Measurements from ENCODE around the gene PEX16. TPM values are rescaled to one million over a fixed set of nuclear protein-coding genes. Genes with fewer than 3 reads are reported as not detected.

PEX16 gene
- total RNA-seq, 2 donors from 2014 or later, result 32.2 to 37.8 TPM

- no peak overlapping the region for H3K4me3 ChIP-seq (ENCODE audit: low read length)
- H3K9ac ChIP-seq (ENCODE audit: extremely low read depth, low read length, poor library complexity, severe bottlenecking), result no peak overlapping the region
- peaks cover 43% of the 10 kb centered on the region for H3K36me3 Mint-ChIP-seq (ENCODE audit: low read depth)
- TF ChIP-seq, protein P1, sequence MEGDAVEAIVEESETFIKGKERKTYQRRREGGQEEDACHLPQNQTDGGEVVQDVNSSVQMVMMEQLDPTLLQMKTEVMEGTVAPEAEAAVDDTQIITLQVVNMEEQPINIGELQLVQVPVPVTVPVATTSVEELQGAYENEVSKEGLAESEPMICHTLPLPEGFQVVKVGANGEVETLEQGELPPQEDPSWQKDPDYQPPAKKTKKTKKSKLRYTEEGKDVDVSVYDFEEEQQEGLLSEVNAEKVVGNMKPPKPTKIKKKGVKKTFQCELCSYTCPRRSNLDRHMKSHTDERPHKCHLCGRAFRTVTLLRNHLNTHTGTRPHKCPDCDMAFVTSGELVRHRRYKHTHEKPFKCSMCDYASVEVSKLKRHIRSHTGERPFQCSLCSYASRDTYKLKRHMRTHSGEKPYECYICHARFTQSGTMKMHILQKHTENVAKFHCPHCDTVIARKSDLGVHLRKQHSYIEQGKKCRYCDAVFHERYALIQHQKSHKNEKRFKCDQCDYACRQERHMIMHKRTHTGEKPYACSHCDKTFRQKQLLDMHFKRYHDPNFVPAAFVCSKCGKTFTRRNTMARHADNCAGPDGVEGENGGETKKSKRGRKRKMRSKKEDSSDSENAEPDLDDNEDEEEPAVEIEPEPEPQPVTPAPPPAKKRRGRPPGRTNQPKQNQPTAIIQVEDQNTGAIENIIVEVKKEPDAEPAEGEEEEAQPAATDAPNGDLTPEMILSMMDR (conservative IDR thresholded peaks at IDR 0.05), result no peak
- no peak overlapping the region for H3K27ac Mint-ChIP-seq
- no peaks in the 10 kb centered on the region for H3K9me3 ChIP-seq (ENCODE audit: control insufficient read depth, low read length)
- H3K27me3 ChIP-seq (ENCODE audit: control insufficient read depth, insufficient read depth, low read length, poor library complexity, severe bottlenecking), result no peaks in the 10 kb centered on the region
- no peak for DNase-seq
- H3K27me3 Mint-ChIP-seq (ENCODE audit: insufficient read depth), result no peaks in the 10 kb centered on the region
- H3K4me1 Mint-ChIP-seq, result peaks cover 12% of the 10 kb centered on the region
- H3K4me1 ChIP-seq (ENCODE audit: control insufficient read depth, insufficient read depth, low read length), result peaks cover 6% of the 10 kb centered on the region
- H3K4me3 Mint-ChIP-seq, result no peak overlapping the region
- WGBS, 2 experiments (ENCODE audit: insufficient coverage in 1 of 2, insufficient read length in 1 of 2), result 93 to 96% methylated on average over 7 to 10 of the region's 10 CpGs
- H3K9me3 Mint-ChIP-seq, result no peaks in the 10 kb centered on the region
- no peak overlapping the region for H3K27ac ChIP-seq (ENCODE audit: low read depth, low read length)
- peaks cover 55% of the 10 kb centered on the region for H3K36me3 ChIP-seq (ENCODE audit: control insufficient read depth, insufficient read depth, low read length)
Observed at GRCh38 chr11:45937916-45938315, 20.2 kb upstream of the PEX16 start.

DNA sequence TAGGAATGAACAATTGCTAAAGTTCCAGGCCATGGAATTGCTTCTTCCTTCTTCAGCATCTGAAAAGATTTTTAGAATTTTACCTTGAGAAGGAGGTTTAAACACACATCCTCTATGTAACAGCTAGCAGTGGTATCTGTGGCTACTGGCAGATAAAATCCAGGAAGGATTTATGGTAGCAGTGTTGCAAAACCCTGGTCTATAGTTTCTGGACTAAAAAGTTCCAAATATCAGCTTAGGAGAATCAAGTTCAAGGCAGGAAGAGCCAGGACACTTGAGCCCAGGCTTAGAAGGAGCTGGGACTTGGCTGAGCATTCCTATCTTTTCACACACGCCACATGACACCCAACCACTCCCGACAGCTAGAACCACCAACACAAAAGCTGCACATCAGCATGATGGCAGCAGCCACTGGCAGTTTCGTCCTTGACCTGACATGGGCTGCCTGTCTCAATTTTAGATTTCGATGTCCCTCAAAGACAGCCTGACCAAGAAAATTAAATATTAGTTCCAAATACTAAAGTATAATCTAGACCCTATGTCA is 18.9 kb upstream of the PEX16 start:
- H3K36me3 Mint-ChIP-seq (ENCODE audit: low read depth), result peaks cover 44% of the 10 kb centered on the region
- no peak overlapping the region for H3K27ac ChIP-seq (ENCODE audit: low read depth, low read length)
- no peaks in the 10 kb centered on the region for H3K27me3 ChIP-seq (ENCODE audit: control insufficient read depth, insufficient read depth, low read length, poor library complexity, severe bottlenecking)
- no peaks in the 10 kb centered on the region for H3K27me3 Mint-ChIP-seq (ENCODE audit: insufficient read depth)
- 96% methylated on average over 4 of the region's 4 CpGs; no CpG with 5 or more reads in 1 of the 2 experiments for WGBS, 2 experiments (ENCODE audit: insufficient coverage in 1 of 2, insufficient read length in 1 of 2)
- no peak overlapping the region for H3K4me3 Mint-ChIP-seq
- H3K36me3 ChIP-seq (ENCODE audit: control insufficient read depth, insufficient read depth, low read length), result peaks cover 45% of the 10 kb centered on the region
- DNase-seq, result no peak
- no peak overlapping the region for H3K9ac ChIP-seq (ENCODE audit: extremely low read depth, low read length, poor library complexity, severe bottlenecking)
- no peaks in the 10 kb centered on the region for H3K9me3 ChIP-seq (ENCODE audit: control insufficient read depth, low read length)
- no peaks in the 10 kb centered on the region for H3K9me3 Mint-ChIP-seq
- peaks cover 6% of the 10 kb centered on the region for H3K4me1 ChIP-seq (ENCODE audit: control insufficient read depth, insufficient read depth, low read length)
- TF ChIP-seq, protein P1 (conservative IDR thresholded peaks at IDR 0.05), result no peak
- peaks cover 12% of the 10 kb centered on the region for H3K4me1 Mint-ChIP-seq
- no peak overlapping the region for H3K4me3 ChIP-seq (ENCODE audit: low read length)
- H3K27ac Mint-ChIP-seq, result no peak overlapping the region

DNA sequence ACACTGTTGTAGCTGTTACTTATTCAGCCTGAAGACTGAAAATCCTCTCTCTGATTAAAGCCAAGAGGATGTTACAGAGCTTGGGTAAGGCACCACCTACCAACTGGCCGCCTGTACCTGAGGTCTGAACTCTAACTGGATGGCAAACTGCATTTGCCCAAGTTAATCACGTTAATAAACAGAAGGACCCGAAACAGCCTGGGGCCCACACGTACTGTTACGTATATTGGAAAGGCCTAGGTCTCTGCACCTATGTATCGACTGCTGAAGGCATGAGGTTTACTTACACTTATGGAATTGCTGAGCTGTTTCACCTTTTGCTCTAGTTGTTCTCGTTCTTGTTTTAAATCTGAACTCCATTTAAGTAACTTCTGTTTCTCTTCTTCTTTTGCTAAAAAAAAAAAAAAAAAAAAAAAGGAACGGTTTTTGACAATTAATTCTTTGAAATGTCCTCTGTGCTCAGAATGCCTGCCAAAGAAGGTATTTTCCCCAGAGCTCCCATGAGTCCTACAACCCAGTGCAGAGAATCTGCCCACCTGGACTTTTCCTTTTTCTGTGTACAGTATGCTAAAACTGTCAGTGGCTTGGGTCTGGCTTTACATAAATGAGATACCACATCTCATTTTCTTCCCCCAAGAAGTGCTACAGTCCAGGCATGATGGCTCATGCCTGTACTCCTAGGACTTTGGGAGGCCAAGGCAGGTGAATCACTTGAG is 17.8 kb upstream of the PEX16 start:
- H3K9me3 ChIP-seq (ENCODE audit: control insufficient read depth, low read length), result no peaks in the 10 kb centered on the region
- no peak overlapping the region for H3K27ac ChIP-seq (ENCODE audit: low read depth, low read length)
- no peaks in the 10 kb centered on the region for H3K27me3 ChIP-seq (ENCODE audit: control insufficient read depth, insufficient read depth, low read length, poor library complexity, severe bottlenecking)
- Mint-ChIP-seq H3K27me3 (ENCODE audit: insufficient read depth) (no peaks in the 10 kb centered on the region), H3K9me3 (no peaks in the 10 kb centered on the region), H3K4me3 (no peak overlapping the region), H3K36me3 (ENCODE audit: low read depth) (peaks cover 42% of the 10 kb centered on the region), H3K27ac (no peak overlapping the region), H3K4me1 (peaks cover 12% of the 10 kb centered on the region)
- H3K4me3 ChIP-seq (ENCODE audit: low read length), result no peak overlapping the region
- H3K9ac ChIP-seq (ENCODE audit: extremely low read depth, low read length, poor library complexity, severe bottlenecking), result no peak overlapping the region
- WGBS, 2 experiments (ENCODE audit: insufficient coverage in 1 of 2, insufficient read length in 1 of 2), result 88 to 94% methylated on average over 7 of the region's 8 CpGs
- peaks cover 44% of the 10 kb centered on the region for H3K36me3 ChIP-seq (ENCODE audit: control insufficient read depth, insufficient read depth, low read length)
- DNase-seq, result no peak
- H3K4me1 ChIP-seq (ENCODE audit: control insufficient read depth, insufficient read depth, low read length), result peaks cover 6% of the 10 kb centered on the region
- TF ChIP-seq, protein P1 (conservative IDR thresholded peaks at IDR 0.05), result no peak

Measured in endodermal cell (in vitro differentiated cells).